Islet of Langerhans (tissue), 1 donor: ENCODE measurements around the gene PRR30.
"Not testable (repeated sequence)": the region's sequence is repeated elsewhere in the genome, so short reads cannot be mapped to it uniquely, and the experiment has no call there.

Experiments
- FAIRE-seq: peaks from one replicate; lab custom pipeline; 2011; peaks lifted over from hg19 to GRCh38; lab: Jason Lieb, UNC

PRR30 gene

GRCh38 chr2:27139310-27139709 is at the start of gene PRR30:
PRR30 (minus strand) TSS chr2:27139410; CDS start chr2:27138329, 1,081 bp downstream.
- no peak for FAIRE-seq

GRCh38 chr2:27186613-27187345 is 47.6 kb upstream of the PRR30 start:
- FAIRE-seq = no peak

GRCh38 chr2:27185331-27186026 is 46.3 kb upstream of the PRR30 start:
- no peak for FAIRE-seq

- FAIRE-seq = no peak
Observed at GRCh38 chr2:27184115-27184514, 44.9 kb upstream of the PRR30 start.

- no peak for FAIRE-seq
Observed at GRCh38 chr2:27182346-27182745, 43.1 kb upstream of the PRR30 start.

- FAIRE-seq = no peak
Observed at GRCh38 chr2:27179344-27180000, 40.3 kb upstream of the PRR30 start.

- FAIRE-seq = no peak
Observed at GRCh38 chr2:27178469-27178868, 39.3 kb upstream of the PRR30 start.

GRCh38 chr2:27177441-27178351 is 38.5 kb upstream of the PRR30 start:
- FAIRE-seq = no peak

- FAIRE-seq = not testable (repeated sequence)
Observed at GRCh38 chr2:27175781-27176180, 36.6 kb upstream of the PRR30 start.

GRCh38 chr2:27175330-27175729 is 36.1 kb upstream of the PRR30 start:
- no peak for FAIRE-seq

- FAIRE-seq = no peak
Observed at GRCh38 chr2:27174638-27175037, 35.4 kb upstream of the PRR30 start.

- FAIRE-seq = no peak
Observed at GRCh38 chr2:27171351-27171848, 32.2 kb upstream of the PRR30 start.

- no peak for FAIRE-seq
Observed at GRCh38 chr2:27170581-27171337, 31.5 kb upstream of the PRR30 start.

GRCh38 chr2:27164960-27165763 is 26.0 kb upstream of the PRR30 start:
- FAIRE-seq = no peak

- FAIRE-seq = no peak
Observed at GRCh38 chr2:27162151-27163121, 23.2 kb upstream of the PRR30 start.

- FAIRE-seq = no peak
Observed at GRCh38 chr2:27160191-27160590, 21.0 kb upstream of the PRR30 start.

GRCh38 chr2:27159271-27159670 is 20.1 kb upstream of the PRR30 start:
- no peak for FAIRE-seq

- no peak for FAIRE-seq
Observed at GRCh38 chr2:27158468-27158867, 19.3 kb upstream of the PRR30 start.

GRCh38 chr2:27155069-27155520 is 15.9 kb upstream of the PRR30 start:
- FAIRE-seq = no peak
